ENCODE data around the gene SORL1. TPM values are rescaled to one million over a fixed set of nuclear protein-coding genes. Genes with fewer than 3 reads are reported as not detected.

SORL1 gene
- total and polyA plus RNA-seq, 2 of the 13 experiments (the other 11 are each of a cell fraction or from before 2014, with no cell fraction given) = 21.3 to 148 TPM

- TF ChIP-seq STAG1 (CRISPR knock-in tag; IDR thresholded peaks at IDR 0.05) = peak; percentile 45
Observed at GRCh38 chr11:121426476-121427399, 25.4 kb upstream of the SORL1 start (continued).

GRCh38 chr11:121427400-121427744 is 24.7 kb upstream of the SORL1 start:
- H3K9me3 ChIP-seq (ENCODE audit: low read length) = no peaks in the 10 kb centered on the region
- 93% methylated on average over 1 of the region's 8 CpGs for WGBS (ENCODE audit: low lambda C conversion rate)
- H3K27ac ChIP-seq (ENCODE audit: extremely low read length, insufficient read depth, low read length) = no peak overlapping the region
- H3K79me2 ChIP-seq (ENCODE audit: insufficient read depth, low read length) = no peaks in the 10 kb centered on the region
- no peak for ATAC-seq
- H4K20me1 ChIP-seq (ENCODE audit: insufficient read depth, low read length) = no peaks in the 10 kb centered on the region
- H3K27me3 ChIP-seq (ENCODE audit: control insufficient read depth in 1 of 2, insufficient read depth in 2 of 2, low read length in 2 of 2) = peaks cover 0 to 19% of the 10 kb centered on the region in 2 experiments; a peak in 4 of 5 replicates
- 0 out of 2 replicates have a peak, but pooled peaks have one; percentile 8 for TF ChIP-seq ZNF142 (CRISPR knock-in tag; IDR thresholded peaks at IDR 0.05)
- TF ChIP-seq ZMAT5 (CRISPR knock-in tag; IDR thresholded peaks at IDR 0.05; ENCODE audit: borderline replicate concordance, low read depth) = no peak
- no peak for FAIRE-seq
- H3K36me3 ChIP-seq (replicated peaks in 1 of 2; ENCODE audit: control insufficient read depth in 1 of 2, insufficient read depth in 2 of 2, low read length in 2 of 2) = no peaks in the 10 kb centered on the region
- no peak overlapping the region for H2AFZ ChIP-seq (ENCODE audit: low read length)
- peak overlapping the region; percentile 90 for H3K4me2 ChIP-seq (ENCODE audit: low read depth, low read length)
- intact Hi-C loops (cut with micrococcal nuclease; ENCODE audit: unreplicated experiment) (no loop called here), in situ Hi-C loops (cut with HindIII; ENCODE audit: extremely low pct_ligation_motif_present, low pct_unique_long_range_greater_than_20kb) (no loop called here)
- ChIA-PET POLR2A (interaction anchor here (1.4 kb wide), 1 partner anchor 24 kb away, joined by 3 read pairs; no protein-coding TSS in a partner anchor), CTCF (ENCODE audit: low intra/inter-chr PET ratio, low total read pairs) (interaction anchor here (1.2 kb wide), 1 partner anchor 164 kb away, joined by 5 read pairs; no protein-coding TSS in a partner anchor)
- no peak for DNase-seq (ENCODE audit: low spot score)
- peak overlapping the region in 2 of 3 experiments; percentile 46 to 56; a peak in 3 of 6 replicates for H3K4me3 ChIP-seq (replicated peaks in 1 of 3; ENCODE audit: insufficient read depth in 1 of 3, low read depth in 2 of 3, low read length in 3 of 3)
- no peak overlapping the region for H3K9ac ChIP-seq (ENCODE audit: insufficient read depth, low read depth, low read length)
- no TSS peak for BruUV-seq (replicated peaks)
- H3K4me1 ChIP-seq (ENCODE audit: insufficient read depth, low read length) = peaks cover 9% of the 10 kb centered on the region

All from HepG2 (cell line).